ENCODE measurements around the gene EXOC3L1.

DNA sequence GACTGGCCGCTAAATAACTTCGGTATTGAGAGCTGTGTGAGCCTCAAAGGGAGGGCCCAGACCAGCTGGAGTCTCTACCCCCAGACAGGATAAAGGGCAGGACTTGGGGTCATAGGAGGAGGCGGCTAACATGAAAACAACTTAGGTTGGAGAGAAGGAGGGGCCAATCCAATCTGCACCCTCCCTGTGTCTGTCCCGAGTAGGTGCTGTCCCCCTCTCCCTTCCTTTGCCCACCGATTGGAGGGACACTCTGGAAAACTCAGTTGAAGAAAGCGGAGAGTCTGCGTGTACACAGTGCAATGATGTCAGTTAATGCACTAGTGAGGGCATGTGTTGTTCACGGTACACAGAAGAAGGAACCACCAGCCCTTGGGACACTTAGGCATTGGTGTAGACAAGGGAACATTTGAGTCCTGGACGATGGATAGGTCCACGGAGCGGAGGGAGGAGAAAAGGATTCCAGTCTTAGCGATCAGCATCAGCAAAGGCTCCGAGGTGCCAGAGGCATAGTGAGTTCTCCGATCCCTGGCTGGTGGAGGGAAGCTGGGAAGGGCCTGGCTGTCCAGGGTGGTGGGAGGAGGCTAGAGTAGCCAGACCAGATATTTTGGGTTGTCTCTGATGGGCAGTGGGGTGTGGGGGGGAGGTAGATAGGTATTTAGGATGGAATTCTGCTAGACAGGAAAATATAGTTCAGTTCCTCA lies 18.8 kb downstream of the EXOC3L1 start:
- TF ChIP-seq GATA3 (IDR thresholded peaks at IDR 0.05; ENCODE audit: low read depth, low read length) (no peak), GATA2 (IDR thresholded peaks at IDR 0.05; ENCODE audit: low read depth, low read length) (no peak)
